K562 (cell line): ENCODE data around the gene MAK. TPM values are rescaled to one million over a fixed set of nuclear protein-coding genes. Genes with fewer than 3 reads are reported as not detected.
A peak's percentile ranks its signal among the peaks of the same experiment; 100 is the strongest.

Experiments
- CREB1 ChIP-seq, 2 experiments: sonication (generic) in 1 of 2; formaldehyde crosslinking in 1 of 2; IDR thresholded peaks; 2 replicates each; pipeline versions ENCODE4 v1.6.1 to v1.8.0; 2012 to 2022; ENCODE audit warnings: inconsistent platforms in 1 of 2, mild to moderate bottlenecking in 1 of 2, missing genetic modification reagents in 1 of 2, moderate library complexity in 1 of 2
- EWSR1 ChIP-seq: fragments of 450-650 bp; IDR thresholded peaks from 2 replicates; pipeline ENCODE4 v1.6.1; 2018; ENCODE audit warnings: borderline replicate concordance, mild to moderate bottlenecking, low read depth, moderate library complexity; ENCODE audit not compliant: partially characterized antibody
- GABPA ChIP-seq: fragments of 200-800 bp; sonication (Bioruptor generic); conservative IDR thresholded peaks from 2 replicates; pipeline ENCODE4 v1.6.1; 2016; ENCODE audit warnings: low read depth, missing genetic modification characterization, missing compliant biosample characterization
- HDAC2 ChIP-seq: fragments of 450-650 bp; IDR thresholded peaks from 2 replicates; pipeline ENCODE4 v1.6.1; 2016; ENCODE audit warnings: mild to moderate bottlenecking
- HMBOX1 ChIP-seq: sonication (generic); IDR thresholded peaks from 2 replicates; pipeline ENCODE4 v1.6.1; 2016
- NFE2 ChIP-seq: IDR thresholded peaks from 2 replicates; pipeline ENCODE4 v1.6.1; 2014; ENCODE audit warnings: antibody characterized with exemption, low read depth
- NFRKB ChIP-seq: fragments of 450-650 bp; IDR thresholded peaks from 2 replicates; pipeline ENCODE4 v1.6.1; 2016; ENCODE audit warnings: low read depth
- PCBP2 ChIP-seq: fragments of 200-400 bp; formaldehyde crosslinking; IDR thresholded peaks from 2 replicates; pipeline ENCODE4 v1.6.1; 2018; ENCODE audit warnings: low read length, low read depth, mild to moderate bottlenecking, moderate library complexity; ENCODE audit not compliant: poor library complexity, severe bottlenecking
- PRMT5 ChIP-seq: sonication (generic); formaldehyde crosslinking; IDR thresholded peaks from 2 replicates; pipeline ENCODE4 v1.5.0; 2020; ENCODE audit warnings: missing genetic modification reagents
- RBBP5 ChIP-seq: fragments of 200-600 bp; sonication (generic); IDR thresholded peaks from 2 replicates; pipeline ENCODE4 v1.6.1; 2012; ENCODE audit warnings: borderline replicate concordance, mild to moderate bottlenecking, low read length, control low read depth, inconsistent platforms; ENCODE audit not compliant: insufficient read depth, poor library complexity, severe bottlenecking
- TAF1 ChIP-seq: IDR thresholded peaks from 2 replicates; pipeline ENCODE4 v1.6.1; 2011; ENCODE audit warnings: mild to moderate bottlenecking, low read length, moderate library complexity; ENCODE audit not compliant: insufficient read depth, control insufficient read depth, severe bottlenecking; ENCODE audit errors: extremely low read depth
- TCF3 ChIP-seq: sonication (generic); formaldehyde crosslinking; IDR thresholded peaks from 2 replicates; pipeline ENCODE4 v1.4.0; 2020; ENCODE audit warnings: mild to moderate bottlenecking, missing genetic modification reagents
- TEAD1 ChIP-seq, 2 experiments: fragments of 450-650 bp in 1 of 2; sonication (generic) in 1 of 2; formaldehyde crosslinking; IDR thresholded peaks; 2 replicates each; pipeline versions ENCODE4 v1.4.0 to v1.8.0; 2020 to 2022; ENCODE audit warnings: mild to moderate bottlenecking in 2 of 2, missing genetic modification reagents in 1 of 2
- ZMIZ1 ChIP-seq, 2 experiments: fragments of 150-350 bp in 1 of 2; IDR thresholded peaks; 2 replicates each; pipeline ENCODE4 v1.6.1; 2012 to 2016; ENCODE audit warnings: low read depth in 2 of 2, low read length in 2 of 2, mild to moderate bottlenecking in 1 of 2, moderate library complexity in 1 of 2
- ZSCAN29 ChIP-seq: fragments of 450-650 bp; IDR thresholded peaks from 2 replicates; pipeline ENCODE4 v1.6.1; 2017
- polyA plus RNA-seq, 8 experiments: library from polyadenylated mRNA; depleted of rRNA in 4 of 8; stranded (reverse) in 5 of 8; unstranded in 3 of 8; fragments of >200 nt; fragmentation: Nextera tagmentation in 2 of 8; fragmentation: Illumina TruSeq in 1 of 8; extraction: Ambion mirVana in 2 of 8; extraction: Trizol in 1 of 8; gene quantifications; 2 replicates each; pipeline versions ENCODE4 v1.2.1 to v1.2.3, GENCODE V29; 2011 to 2014; ENCODE audit warnings: inconsistent platforms in 1 of 8, missing spikeins in 1 of 8
- total RNA-seq, 7 experiments: library from RNA; depleted of rRNA in 6 of 7; stranded (reverse); fragments of >200 nt in 6 of 7; fragmentation: Illumina TruSeq in 2 of 7; extraction: Trizol in 2 of 7; gene quantifications; 2 replicates each; pipeline versions ENCODE4 v1.2.1 to v1.2.3, GENCODE V29; 2011 to 2021; ENCODE audit warnings: low replicate concordance in 1 of 7
- TF ChIP-seq, protein P1 (sequence below): sonication (generic); formaldehyde crosslinking; IDR thresholded peaks from 2 replicates; pipeline ENCODE4 v1.8.0; 2022; ENCODE audit warnings: missing genetic modification reagents, mild to moderate bottlenecking, moderate library complexity, borderline replicate concordance
- TF ChIP-seq, protein P2 (sequence below): sonication (generic); formaldehyde crosslinking; IDR thresholded peaks from 2 replicates; pipeline ENCODE4 v1.8.0; 2022; ENCODE audit warnings: mild to moderate bottlenecking, missing genetic modification reagents
- TF ChIP-seq, protein P3 (sequence below): fragments of 250-450 bp; sonication (Bioruptor Pico); IDR thresholded peaks from 2 replicates; pipeline ENCODE4 v1.8.0; 2021; ENCODE audit warnings: mild to moderate bottlenecking, moderate library complexity

The MAK gene
- total and polyA plus RNA-seq, 9 of the 15 experiments (the other 6 are each of a cell fraction or from before 2014, with no cell fraction given): 0.25 to 1.1 (median 0.53) TPM

GRCh38 chr6:10747251-10747972, 90.9 kb downstream of the MAK start, which contains the start of gene TMEM14B (continued):
- TF ChIP-seq, protein P1, sequence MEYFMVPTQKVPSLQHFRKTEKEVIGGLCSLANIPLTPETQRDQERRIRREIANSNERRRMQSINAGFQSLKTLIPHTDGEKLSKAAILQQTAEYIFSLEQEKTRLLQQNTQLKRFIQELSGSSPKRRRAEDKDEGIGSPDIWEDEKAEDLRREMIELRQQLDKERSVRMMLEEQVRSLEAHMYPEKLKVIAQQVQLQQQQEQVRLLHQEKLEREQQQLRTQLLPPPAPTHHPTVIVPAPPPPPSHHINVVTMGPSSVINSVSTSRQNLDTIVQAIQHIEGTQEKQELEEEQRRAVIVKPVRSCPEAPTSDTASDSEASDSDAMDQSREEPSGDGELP (CRISPR knock-in tag): peak; percentile 91
- TF ChIP-seq NFRKB: 0 out of 2 replicates have a peak, but pooled peaks have one; percentile 15
- 0 out of 4 replicates have a peak, but pooled peaks of 1 of the 2 experiments have one; percentile 46 for TF ChIP-seq ZMIZ1 (IDR thresholded peaks at IDR 0.05; ENCODE audit: low read depth in 2 of 2, low read length in 2 of 2)
- peak; percentile 83 for TF ChIP-seq TAF1
- no peak for TF ChIP-seq PCBP2
- peak; percentile 42; the same call in 1 of the 2 replicates for TF ChIP-seq TCF3 (CRISPR knock-in tag)
- peak; percentile 10; the same call in 1 of the 2 replicates for TF ChIP-seq NFE2
- no peak; the same call in 1 of the 2 replicates for TF ChIP-seq HMBOX1
- peak in 1 of 2 experiments; percentile 79; a peak in 2 of 4 replicates for TF ChIP-seq TEAD1 (CRISPR knock-in tag; IDR thresholded peaks at IDR 0.05)
- TF ChIP-seq, protein P2, sequence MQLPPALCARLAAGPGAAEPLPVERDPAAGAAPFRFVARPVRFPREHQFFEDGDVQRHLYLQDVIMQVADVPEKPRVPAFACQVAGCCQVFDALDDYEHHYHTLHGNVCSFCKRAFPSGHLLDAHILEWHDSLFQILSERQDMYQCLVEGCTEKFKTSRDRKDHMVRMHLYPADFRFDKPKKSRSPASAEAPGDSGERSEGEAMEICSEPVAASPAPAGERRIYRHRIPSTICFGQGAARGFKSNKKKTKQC (CRISPR knock-in tag): peak; percentile 91
- no peak for TF ChIP-seq PRMT5 (CRISPR knock-in tag)
- TF ChIP-seq ZSCAN29: peak; percentile 25; the same call in 1 of the 2 replicates
- TF ChIP-seq GABPA: peak; percentile 85
- no peak for TF ChIP-seq HDAC2
- TF ChIP-seq RBBP5: peak; percentile 88
- TF ChIP-seq EWSR1: no peak
- peak; percentile 69 for TF ChIP-seq CREB1 (IDR thresholded peaks at IDR 0.05)
- peak; percentile 72 for TF ChIP-seq CREB1 (CRISPR knock-in tag; IDR thresholded peaks at IDR 0.05)
- TF ChIP-seq, protein P3, sequence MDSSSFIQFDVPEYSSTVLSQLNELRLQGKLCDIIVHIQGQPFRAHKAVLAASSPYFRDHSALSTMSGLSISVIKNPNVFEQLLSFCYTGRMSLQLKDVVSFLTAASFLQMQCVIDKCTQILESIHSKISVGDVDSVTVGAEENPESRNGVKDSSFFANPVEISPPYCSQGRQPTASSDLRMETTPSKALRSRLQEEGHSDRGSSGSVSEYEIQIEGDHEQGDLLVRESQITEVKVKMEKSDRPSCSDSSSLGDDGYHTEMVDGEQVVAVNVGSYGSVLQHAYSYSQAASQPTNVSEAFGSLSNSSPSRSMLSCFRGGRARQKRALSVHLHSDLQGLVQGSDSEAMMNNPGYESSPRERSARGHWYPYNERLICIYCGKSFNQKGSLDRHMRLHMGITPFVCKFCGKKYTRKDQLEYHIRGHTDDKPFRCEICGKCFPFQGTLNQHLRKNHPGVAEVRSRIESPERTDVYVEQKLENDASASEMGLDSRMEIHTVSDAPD (CRISPR knock-in tag): no peak
